H1 (cell line): ENCODE results near the gene MYO5B. TPM values are rescaled to one million over a fixed set of nuclear protein-coding genes. Genes with fewer than 3 reads are reported as not detected.

Source experiments
- CHD7 ChIP-seq: fragments of 300-600 bp; sonication (generic); IDR thresholded peaks from 2 replicates; pipeline ENCODE4 v1.7.1; 2012; ENCODE audit warnings: low read length, moderate library complexity, mild to moderate bottlenecking, inconsistent platforms; ENCODE audit not compliant: insufficient replicate concordance
- EGR1 ChIP-seq: IDR thresholded peaks from 2 replicates; pipeline ENCODE4 v1.6.1; 2011; ENCODE audit warnings: low read depth, low read length, borderline replicate concordance
- GABPA ChIP-seq: IDR thresholded peaks from 2 replicates; pipeline ENCODE4 v1.6.1; 2011; ENCODE audit warnings: mild to moderate bottlenecking, low read length, moderate library complexity, borderline replicate concordance; ENCODE audit not compliant: insufficient read depth
- HDAC2 ChIP-seq, 2 experiments: fragments of 300-600 bp in 1 of 2; sonication (generic) in 1 of 2; IDR thresholded peaks; 2 replicates each; pipeline ENCODE4 v1.6.1; 2011 to 2012; ENCODE audit warnings: low read depth in 2 of 2, low read length in 2 of 2, mild to moderate bottlenecking in 2 of 2, moderate library complexity in 2 of 2, borderline replicate concordance in 1 of 2, inconsistent platforms in 1 of 2
- HDAC6 ChIP-seq: IDR thresholded peaks from one replicate; pipeline ENCODE4 v1.7.1; 2012; ENCODE audit warnings: low read depth, mild to moderate bottlenecking, inconsistent platforms, low read length, moderate library complexity
- MAX ChIP-seq: IDR thresholded peaks from 2 replicates; pipeline ENCODE4 v1.6.1; 2012; ENCODE audit warnings: inconsistent platforms
- POU5F1 ChIP-seq: IDR thresholded peaks from 2 replicates; pipeline ENCODE4 v1.6.1; 2011; ENCODE audit warnings: low read depth, mild to moderate bottlenecking, low read length, moderate library complexity
- RBBP5 ChIP-seq: IDR thresholded peaks from 2 replicates; pipeline ENCODE4 v1.7.1; 2012; ENCODE audit warnings: low read depth, mild to moderate bottlenecking, inconsistent platforms, low read length, moderate library complexity, borderline replicate concordance
- TAF1 ChIP-seq: IDR thresholded peaks from 2 replicates; pipeline ENCODE4 v1.6.1; 2011; ENCODE audit warnings: mild to moderate bottlenecking, low read depth, low read length
- TCF12 ChIP-seq: IDR thresholded peaks from 2 replicates; pipeline ENCODE4 v1.6.1; 2011; ENCODE audit warnings: low read depth, mild to moderate bottlenecking, low read length
- TEAD4 ChIP-seq: IDR thresholded peaks from 2 replicates; pipeline ENCODE4 v1.6.1; 2012; ENCODE audit warnings: low read depth, low read length, inconsistent platforms, mixed read lengths
- ZNF274 ChIP-seq: IDR thresholded peaks from 2 replicates; pipeline ENCODE4 v1.7.0; 2012; ENCODE audit warnings: low read length, borderline replicate concordance; ENCODE audit errors: extremely low read depth
- polyA plus RNA-seq, 7 experiments: library from polyadenylated mRNA; depleted of rRNA in 3 of 7; stranded (reverse) in 5 of 7; unstranded in 2 of 7; fragments of >200 nt in 5 of 7; fragments of 200-250 nt in 2 of 7; gene quantifications; 1 replicate in 5 of 7; 2 replicates in 1 of 7; 4 replicates in 1 of 7; pipeline versions ENCODE4 v1.2.1 to v1.2.3, GENCODE V29; 2011 to 2013; ENCODE audit warnings: missing spikeins in 2 of 7, mixed read lengths in 2 of 7
- total RNA-seq: library from RNA; stranded (reverse); fragmentation: NEBNext Ultra II Directional; extraction: Animal tissue kit (Norgen Biotek cat#: 25700); gene quantifications from 2 replicates; pipeline ENCODE4 v1.2.1, GENCODE V29; 2021

The MYO5B gene
- total and polyA plus RNA-seq, 2 of the 8 experiments (the other 6 are each of a cell fraction or from before 2014, with no cell fraction given) = 6.4 to 7.7 TPM

DNA sequence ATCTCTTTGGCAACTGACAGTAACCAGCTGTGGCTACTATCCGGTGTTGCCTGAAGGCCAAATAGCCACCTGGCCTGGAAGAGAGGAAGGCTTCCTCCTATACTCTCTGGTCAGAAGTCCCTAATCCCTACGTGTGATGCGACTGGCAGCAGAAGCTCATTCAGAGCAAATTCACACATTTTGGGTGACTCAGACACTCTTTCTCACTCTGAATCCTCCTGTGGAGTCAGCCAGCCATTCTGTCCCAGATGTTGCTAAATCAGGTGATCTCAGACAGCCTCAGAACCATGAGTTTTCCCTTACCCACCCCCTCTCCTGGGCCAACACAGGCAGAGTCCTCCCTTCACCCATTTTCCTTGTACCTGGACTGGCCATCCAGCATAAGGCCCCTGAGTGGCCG, 36.7 kb upstream of the MYO5B start (continued):
- TF ChIP-seq CHD7 (no peak), HDAC2 (IDR thresholded peaks at IDR 0.05; ENCODE audit: borderline replicate concordance in 1 of 2, low read depth in 2 of 2, low read length in 2 of 2) (no peak), TEAD4 (no peak), POU5F1 (no peak), MAX (no peak), HDAC6 (no peak), EGR1 (no peak), RBBP5 (no peak), TAF1 (no peak), GABPA (no peak), TCF12 (no peak), ZNF274 (no peak)
